ENCODE results near the gene SLC25A25.

DNA sequence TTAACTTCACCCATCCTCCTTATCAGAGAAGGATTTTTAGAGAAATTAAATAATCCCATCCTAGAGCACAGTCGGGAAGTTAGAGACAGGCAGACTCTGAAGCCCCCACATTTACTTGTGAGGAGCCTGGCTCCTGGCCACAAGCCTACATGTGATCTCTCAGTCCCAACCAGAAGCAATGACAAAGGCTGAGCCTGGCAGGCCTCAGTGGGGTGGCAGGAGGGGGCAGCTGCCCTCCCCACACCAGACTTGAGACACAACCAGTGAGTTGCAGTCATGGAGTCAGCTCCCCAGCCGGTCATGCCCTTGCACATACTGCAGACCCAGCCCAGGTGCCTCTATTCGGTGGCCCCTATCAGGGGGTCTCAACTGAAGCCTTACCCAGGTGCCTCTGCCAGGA is 11.9 kb upstream of the SLC25A25 start:
- TF ChIP-seq, protein P1, sequence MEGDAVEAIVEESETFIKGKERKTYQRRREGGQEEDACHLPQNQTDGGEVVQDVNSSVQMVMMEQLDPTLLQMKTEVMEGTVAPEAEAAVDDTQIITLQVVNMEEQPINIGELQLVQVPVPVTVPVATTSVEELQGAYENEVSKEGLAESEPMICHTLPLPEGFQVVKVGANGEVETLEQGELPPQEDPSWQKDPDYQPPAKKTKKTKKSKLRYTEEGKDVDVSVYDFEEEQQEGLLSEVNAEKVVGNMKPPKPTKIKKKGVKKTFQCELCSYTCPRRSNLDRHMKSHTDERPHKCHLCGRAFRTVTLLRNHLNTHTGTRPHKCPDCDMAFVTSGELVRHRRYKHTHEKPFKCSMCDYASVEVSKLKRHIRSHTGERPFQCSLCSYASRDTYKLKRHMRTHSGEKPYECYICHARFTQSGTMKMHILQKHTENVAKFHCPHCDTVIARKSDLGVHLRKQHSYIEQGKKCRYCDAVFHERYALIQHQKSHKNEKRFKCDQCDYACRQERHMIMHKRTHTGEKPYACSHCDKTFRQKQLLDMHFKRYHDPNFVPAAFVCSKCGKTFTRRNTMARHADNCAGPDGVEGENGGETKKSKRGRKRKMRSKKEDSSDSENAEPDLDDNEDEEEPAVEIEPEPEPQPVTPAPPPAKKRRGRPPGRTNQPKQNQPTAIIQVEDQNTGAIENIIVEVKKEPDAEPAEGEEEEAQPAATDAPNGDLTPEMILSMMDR (IDR thresholded peaks at IDR 0.05 in 8 of 11, conservative IDR thresholded peaks at IDR 0.05 in 3 of 11): no peak
- no peak for TF ChIP-seq POLR2A (IDR thresholded peaks at IDR 0.05)
